ENCODE data around the gene FKBP15. TPM values are rescaled to one million over a fixed set of nuclear protein-coding genes. Genes with fewer than 3 reads are reported as not detected.

Gene FKBP15
- total and polyA plus RNA-seq, 2 experiments from 2014 or later = 7.9 to 14.9 TPM

GRCh38 chr9:113178087-113178486 lies 43.0 kb downstream of the FKBP15 start:
- no peaks in the 10 kb centered on the region for H3K27me3 Mint-ChIP-seq (ENCODE audit: insufficient read depth, low read depth, poor library complexity)
- no peaks in the 10 kb centered on the region for H3K9me2 ChIP-seq (ENCODE audit: insufficient read depth)
- no peak for TF ChIP-seq POLR2AphosphoS5 (IDR thresholded peaks at IDR 0.05; ENCODE audit: low read depth)
- TF ChIP-seq ZNF331 (CRISPR knock-in tag; IDR thresholded peaks at IDR 0.05; ENCODE audit: low read depth) = no peak
- TF ChIP-seq ZNF114 (CRISPR knock-in tag; IDR thresholded peaks at IDR 0.05) = no peak
- no peak for TF ChIP-seq STAT1 (IDR thresholded peaks at IDR 0.05; ENCODE audit: unreplicated experiment)
- TF ChIP-seq NANOG (IDR thresholded peaks at IDR 0.05; ENCODE audit: borderline replicate concordance) = no peak
- TF ChIP-seq REST (IDR thresholded peaks at IDR 0.05; ENCODE audit: unreplicated experiment) = no peak
- TF ChIP-seq EZH2 (IDR thresholded peaks at IDR 0.05; ENCODE audit: low read depth, unreplicated experiment) = no peak
- no peak for TF ChIP-seq CTCF (conservative IDR thresholded peaks at IDR 0.05; ENCODE audit: low read depth in 2 of 2)
- no peak for TF ChIP-seq CREB1 (CRISPR knock-in tag; IDR thresholded peaks at IDR 0.05; ENCODE audit: low read depth)
- no peaks in the 10 kb centered on the region for H3K79me2 ChIP-seq (replicated peaks; ENCODE audit: insufficient read depth)
- H3K9me3 Mint-ChIP-seq = no peaks in the 10 kb centered on the region; the same call in 2 of the 3 replicates
- H3K4me3 Mint-ChIP-seq = no peak overlapping the region
- H3K4me3 ChIP-seq = no peak overlapping the region
- no peaks in the 10 kb centered on the region for H3K4me1 ChIP-seq (ENCODE audit: insufficient read depth)
- no peak for DNase-seq (ENCODE audit: low spot score)
- H3K36me3 Mint-ChIP-seq (ENCODE audit: low read depth) = peaks cover 41% of the 10 kb centered on the region
- no peaks in the 10 kb centered on the region; the same call in 1 of the 2 replicates for H4K20me1 ChIP-seq (replicated peaks; ENCODE audit: insufficient read depth)
- H3K4me2 ChIP-seq = no peak overlapping the region
- ATAC-seq = no peak
- H3F3A ChIP-seq (replicated peaks; ENCODE audit: low read depth) = no peaks in the 10 kb centered on the region
- H3K4me1 Mint-ChIP-seq = no peaks in the 10 kb centered on the region
- H3K36me3 ChIP-seq (ENCODE audit: insufficient read depth) = peaks cover 37% of the 10 kb centered on the region
- no peak overlapping the region for H3K27ac Mint-ChIP-seq
- H2AFZ ChIP-seq = no peak overlapping the region
- H3K27me3 ChIP-seq (ENCODE audit: insufficient read depth) = no peaks in the 10 kb centered on the region
- H3K27ac ChIP-seq (ENCODE audit: low read depth) = no peak overlapping the region

- H3K36me3 ChIP-seq (ENCODE audit: insufficient read depth) = peaks cover 38% of the 10 kb centered on the region
These were observed 43.8 kb downstream of the FKBP15 start for GRCh38 chr9:113177251-113177650.

More at GRCh38 chr9:113177251-113177650, 43.8 kb downstream of the FKBP15 start:
- Histone ChIP-seq H4K20me1 (replicated peaks; ENCODE audit: insufficient read depth) (no peaks in the 10 kb centered on the region; the same call in 1 of the 2 replicates), H3K9me2 (ENCODE audit: insufficient read depth) (no peaks in the 10 kb centered on the region), H3K4me1 (ENCODE audit: insufficient read depth) (no peaks in the 10 kb centered on the region), H3K4me3 (no peak overlapping the region), H2AFZ (no peak overlapping the region), H3K27ac (ENCODE audit: low read depth) (no peak overlapping the region), H3K27me3 (ENCODE audit: insufficient read depth) (no peaks in the 10 kb centered on the region), H3K79me2 (replicated peaks; ENCODE audit: insufficient read depth) (no peaks in the 10 kb centered on the region), H3F3A (replicated peaks; ENCODE audit: low read depth) (no peaks in the 10 kb centered on the region), H3K4me2 (no peak overlapping the region)
- Mint-ChIP-seq H3K27me3 (ENCODE audit: insufficient read depth, low read depth, poor library complexity) (no peaks in the 10 kb centered on the region), H3K9me3 (no peaks in the 10 kb centered on the region; the same call in 1 of the 3 replicates), H3K4me3 (no peak overlapping the region), H3K27ac (no peak overlapping the region), H3K36me3 (ENCODE audit: low read depth) (peaks cover 42% of the 10 kb centered on the region), H3K4me1 (no peaks in the 10 kb centered on the region)
- no peak for TF ChIP-seq ZNF114 (CRISPR knock-in tag; IDR thresholded peaks at IDR 0.05)
- DNase-seq (ENCODE audit: low spot score) (no peak), ATAC-seq (no peak)

Data from GM23338 (cell line).